HK-2 (cell line): ENCODE measurements around the gene DGKH.
"Not testable (repeated sequence)": the region's sequence is repeated elsewhere in the genome, so short reads cannot be mapped to it uniquely, and the experiment has no call there.

Source experiments
- DNase-seq: peaks from one replicate; pipeline ENCODE4 v3.0.0-alpha.2; 2018; ENCODE audit not compliant: unreplicated experiment

The DGKH gene

DNA sequence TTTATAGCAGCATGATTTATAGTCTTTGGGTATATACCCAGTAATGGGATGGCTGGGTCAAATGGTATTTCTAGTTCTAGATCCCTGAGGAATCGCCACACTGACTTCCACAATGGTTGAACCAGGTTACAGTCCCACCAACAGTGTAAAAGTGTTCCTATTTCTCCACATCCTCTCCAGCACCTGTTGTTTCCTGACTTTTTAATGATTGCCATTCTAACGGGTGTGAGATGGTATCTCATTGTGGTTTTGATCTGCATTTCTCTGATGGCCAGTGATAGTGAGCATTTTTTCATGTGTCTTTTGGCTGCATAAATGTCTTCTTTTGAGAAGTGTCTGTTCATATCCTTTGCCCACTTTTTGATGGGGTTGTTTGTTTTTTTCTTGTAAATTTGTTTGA is 114.9 kb downstream of the DGKH start:
- not testable (repeated sequence) for DNase-seq

DNA sequence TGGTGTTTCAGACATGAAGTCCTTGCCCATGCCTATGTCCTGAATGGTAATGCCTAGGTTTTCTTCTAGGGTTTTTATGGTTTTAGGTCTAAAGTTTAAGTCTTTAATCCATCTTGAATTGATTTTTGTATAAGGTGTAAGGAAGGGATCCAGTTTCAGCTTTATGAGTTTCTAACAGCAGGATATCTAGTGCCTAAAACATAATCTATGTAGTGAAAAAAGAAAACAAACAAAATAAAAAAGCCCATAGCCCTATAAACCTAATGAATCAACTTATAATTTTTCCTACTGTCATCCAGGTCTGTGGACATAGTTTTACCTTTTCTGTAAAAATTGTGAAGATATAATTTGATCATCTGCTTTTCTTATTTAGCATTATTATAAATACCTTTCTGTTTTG is 115.5 kb downstream of the DGKH start:
- not testable (repeated sequence) for DNase-seq

DNA sequence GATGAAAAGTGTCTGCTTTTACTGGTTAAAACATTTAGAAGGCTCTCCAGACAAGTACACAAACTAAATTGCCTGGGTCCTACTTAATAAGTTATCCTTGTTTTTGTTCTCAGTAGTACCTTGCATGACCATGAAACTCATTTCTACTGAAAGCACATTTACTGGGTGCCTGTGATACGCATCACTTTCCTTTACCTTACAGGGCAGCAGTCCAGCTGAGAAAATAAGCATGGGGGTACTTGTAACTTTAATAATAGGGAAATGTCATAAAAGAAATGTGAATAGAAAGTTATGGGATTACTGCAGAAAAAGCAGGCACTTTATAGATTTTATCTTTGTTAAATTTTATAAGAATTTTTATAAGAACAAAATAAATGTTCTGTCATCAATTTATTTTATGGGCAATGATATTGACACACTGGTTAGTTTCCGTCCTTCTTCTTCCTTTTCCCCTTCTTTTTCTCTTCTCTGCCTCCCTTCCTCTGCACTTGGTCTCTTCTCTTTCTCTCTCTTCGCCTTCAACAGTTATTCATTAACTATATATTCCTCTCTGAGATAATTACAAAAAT is 116.2 kb downstream of the DGKH start:
- DNase-seq: no peak

DNA sequence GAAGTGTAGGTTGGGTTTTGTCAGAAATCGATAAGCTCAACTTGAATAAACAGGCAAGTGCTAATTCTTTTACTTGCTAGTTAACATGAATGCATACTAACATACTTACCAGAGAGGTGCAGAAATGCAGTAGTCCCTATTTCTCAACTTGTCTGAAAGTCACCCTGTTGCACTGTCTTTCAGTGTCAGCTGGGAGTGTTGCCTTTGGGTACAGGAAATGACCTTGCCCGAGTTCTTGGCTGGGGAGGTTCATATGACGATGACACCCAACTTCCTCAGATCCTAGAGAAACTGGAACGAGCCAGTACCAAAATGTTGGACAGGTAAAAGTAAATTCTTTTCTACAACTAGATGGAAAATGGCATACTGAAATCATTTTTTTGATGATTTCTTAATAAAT is 120.0 kb downstream of the DGKH start:
- DNase-seq: no peak

DNA sequence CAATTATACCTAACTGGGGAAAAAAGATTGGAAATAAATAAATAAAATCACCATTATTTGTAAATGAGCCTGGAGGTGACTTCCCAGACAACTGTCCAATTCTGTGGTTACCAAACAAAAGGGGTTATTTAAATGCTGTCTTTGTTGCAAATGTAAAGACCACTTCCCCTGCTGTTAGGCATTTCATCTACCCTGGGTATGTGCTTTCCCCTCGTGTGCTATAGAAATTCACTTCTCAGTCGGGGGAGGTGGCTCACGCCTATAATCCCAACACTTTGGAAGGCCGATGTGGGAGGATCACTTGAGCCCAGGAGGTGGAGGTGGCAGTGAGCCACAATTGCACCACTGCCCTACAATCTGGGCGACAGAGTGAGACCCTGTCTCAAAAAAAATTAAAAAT is 121.6 kb downstream of the DGKH start:
- no peak for DNase-seq

DNA sequence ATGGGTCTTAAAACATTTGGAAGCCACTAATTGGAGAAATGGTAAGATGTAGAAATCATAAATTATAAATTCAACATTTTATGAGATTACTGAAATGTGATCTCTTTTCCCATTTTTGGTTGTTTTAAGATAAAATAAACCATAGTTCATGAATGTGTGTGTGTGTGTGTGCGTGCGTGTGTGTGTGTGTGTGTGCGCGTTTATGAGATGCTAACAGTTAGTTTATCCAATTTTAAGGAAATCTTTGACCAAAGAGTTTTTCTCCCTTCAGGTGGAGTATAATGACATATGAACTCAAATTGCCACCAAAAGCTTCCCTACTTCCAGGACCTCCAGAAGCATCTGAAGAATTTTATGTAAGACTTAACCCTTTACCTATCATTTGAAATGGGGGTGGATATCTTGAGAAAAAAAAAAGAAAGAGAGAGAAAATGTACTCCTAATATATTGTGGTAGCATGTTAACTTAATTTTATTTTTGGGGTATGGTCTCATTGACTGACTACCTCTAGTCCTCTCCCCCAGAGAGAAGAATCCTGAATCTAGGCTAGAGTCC is 125.4 kb downstream of the DGKH start:
- no peak for DNase-seq

DNA sequence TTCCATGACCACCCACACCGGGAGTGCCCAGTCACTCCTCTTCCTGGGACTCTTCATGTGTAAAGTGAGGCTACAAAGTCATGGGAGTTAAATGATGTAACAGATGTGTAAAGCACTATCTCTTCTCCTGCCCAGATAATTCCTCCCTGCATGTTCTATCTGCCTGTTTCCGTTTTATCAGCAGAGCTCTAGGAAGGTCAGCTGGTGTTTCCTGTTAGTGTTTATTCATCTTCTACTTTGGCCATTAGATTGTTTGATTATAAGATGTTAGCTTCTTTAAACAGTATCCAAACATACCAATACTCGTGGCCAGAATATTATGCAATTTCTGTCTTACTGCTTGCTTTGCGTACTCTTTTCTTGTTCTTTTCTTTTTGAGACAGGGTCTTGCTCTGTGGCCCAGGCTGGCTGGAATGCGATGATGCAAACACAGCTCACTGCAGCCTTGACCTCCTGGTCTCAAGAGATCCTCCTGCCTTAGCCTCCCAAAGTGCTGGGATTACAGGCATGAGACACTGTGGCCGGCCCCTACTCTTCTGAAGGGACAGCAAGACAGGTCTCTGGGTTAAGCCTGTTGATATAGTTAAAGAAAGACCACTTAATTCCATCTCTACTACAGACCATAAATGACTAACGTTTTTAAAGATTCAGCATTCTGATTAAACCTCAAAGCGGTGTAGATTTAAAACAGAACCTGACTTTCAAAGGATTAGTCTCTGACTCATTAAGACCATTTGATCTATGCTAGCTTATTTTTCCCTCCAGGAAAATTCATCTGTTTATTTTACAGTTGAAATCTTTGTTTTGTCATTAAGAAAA is 126.1 kb downstream of the DGKH start:
- DNase-seq: no peak

DNA sequence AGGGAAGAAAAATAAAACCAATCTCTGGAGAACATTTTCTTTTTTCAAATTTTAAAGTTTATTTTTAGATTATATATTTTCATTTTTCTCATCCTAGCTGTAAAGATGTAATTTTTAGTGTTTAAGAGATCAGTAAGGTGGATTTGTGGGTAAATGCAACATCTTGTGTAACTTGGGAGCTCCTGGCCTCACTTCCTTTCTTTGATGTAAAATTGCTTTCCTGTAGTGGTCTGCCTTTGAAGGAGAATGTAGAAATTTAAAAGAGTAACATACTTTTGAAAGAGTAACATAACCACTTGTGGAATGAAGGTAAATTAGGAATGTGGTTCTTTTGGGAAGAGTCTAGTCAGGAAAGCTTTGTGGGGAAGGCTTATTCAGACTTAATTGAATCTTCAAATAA is 127.8 kb downstream of the DGKH start:
- no peak for DNase-seq

DNA sequence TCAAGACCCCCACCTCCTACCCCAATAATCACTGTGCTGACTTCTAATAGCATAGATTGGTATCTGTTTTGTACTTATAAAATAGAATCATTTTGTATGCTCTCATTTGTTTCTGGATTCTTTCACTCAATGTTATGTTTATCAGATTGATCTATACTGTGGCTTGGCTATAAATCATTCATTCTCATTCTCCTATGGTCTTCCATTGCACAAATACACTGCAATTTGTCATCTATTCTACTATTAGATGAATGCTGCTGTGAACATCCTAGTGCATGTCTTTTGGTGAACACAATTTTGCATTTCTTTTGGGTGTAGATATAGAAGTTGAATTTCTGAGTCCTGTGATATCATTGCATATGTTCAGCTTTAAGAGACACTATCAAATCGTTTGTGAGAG is 128.7 kb downstream of the DGKH start:
- DNase-seq: no peak

DNA sequence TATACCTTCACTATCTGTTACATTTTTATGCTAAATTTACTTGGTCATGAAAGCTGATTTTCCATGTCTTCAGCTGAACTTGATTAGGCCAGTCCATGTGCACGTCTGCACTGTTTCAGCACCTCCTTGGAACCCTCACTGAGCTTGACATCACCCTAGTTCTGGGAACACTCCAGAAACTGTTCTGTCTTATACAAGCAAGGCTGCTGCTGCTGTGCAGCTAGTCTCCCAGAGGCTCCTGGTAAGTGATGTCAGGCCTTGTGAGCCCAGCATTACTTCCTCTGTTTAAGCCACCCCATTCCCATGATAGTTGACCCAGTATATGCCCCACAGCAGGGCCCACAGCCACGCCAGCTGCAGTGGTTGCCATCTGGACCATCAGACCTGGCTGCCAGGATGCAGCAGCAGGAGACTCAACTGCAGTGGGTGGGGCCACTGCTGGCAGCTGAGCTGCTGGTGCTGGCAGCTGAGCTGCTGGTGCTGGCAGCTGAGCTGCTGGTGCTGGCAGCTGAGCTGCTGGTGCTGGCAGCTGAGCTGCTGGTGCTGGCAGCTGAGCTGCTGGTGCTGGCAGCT is 133.0 kb downstream of the DGKH start:
- DNase-seq: no peak

DNA sequence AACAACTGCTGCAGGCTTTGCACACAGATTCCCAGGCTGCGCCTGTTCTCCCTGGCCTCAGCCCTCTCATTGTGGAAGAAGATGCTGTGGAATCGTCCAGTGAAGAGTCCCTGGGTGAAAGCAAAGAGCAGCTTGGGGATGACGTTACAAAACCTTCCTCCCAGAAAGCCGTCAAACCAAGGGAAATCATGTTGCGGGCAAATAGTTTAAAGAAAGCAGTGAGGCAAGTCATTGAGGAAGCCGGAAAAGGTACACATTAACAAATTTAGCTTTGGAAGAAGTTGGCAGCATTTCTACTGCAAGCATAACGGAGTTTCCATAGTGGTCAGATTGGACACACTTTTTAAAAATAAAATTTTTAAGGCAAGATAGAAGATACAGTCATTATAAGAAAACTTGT is 140.6 kb downstream of the DGKH start:
- DNase-seq: no peak

DNA sequence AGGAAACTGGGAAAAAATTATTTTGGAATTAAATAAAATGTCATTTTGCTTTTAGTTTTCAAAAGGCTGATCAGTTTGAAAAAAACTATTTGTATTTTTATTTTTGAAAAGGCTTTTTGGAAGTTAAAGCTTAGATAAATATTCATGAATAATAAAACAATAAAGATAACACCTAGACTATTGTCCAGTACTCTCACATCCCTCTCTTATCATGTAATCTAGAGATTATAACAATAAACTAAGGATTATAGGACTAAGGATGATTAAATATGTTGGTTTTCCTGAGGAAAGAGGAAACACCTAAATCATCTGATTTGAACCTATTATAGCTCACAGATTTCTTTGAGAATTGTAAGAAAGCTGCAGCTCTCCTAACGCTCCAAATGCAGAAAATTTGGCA is 142.1 kb downstream of the DGKH start:
- no peak for DNase-seq

DNA sequence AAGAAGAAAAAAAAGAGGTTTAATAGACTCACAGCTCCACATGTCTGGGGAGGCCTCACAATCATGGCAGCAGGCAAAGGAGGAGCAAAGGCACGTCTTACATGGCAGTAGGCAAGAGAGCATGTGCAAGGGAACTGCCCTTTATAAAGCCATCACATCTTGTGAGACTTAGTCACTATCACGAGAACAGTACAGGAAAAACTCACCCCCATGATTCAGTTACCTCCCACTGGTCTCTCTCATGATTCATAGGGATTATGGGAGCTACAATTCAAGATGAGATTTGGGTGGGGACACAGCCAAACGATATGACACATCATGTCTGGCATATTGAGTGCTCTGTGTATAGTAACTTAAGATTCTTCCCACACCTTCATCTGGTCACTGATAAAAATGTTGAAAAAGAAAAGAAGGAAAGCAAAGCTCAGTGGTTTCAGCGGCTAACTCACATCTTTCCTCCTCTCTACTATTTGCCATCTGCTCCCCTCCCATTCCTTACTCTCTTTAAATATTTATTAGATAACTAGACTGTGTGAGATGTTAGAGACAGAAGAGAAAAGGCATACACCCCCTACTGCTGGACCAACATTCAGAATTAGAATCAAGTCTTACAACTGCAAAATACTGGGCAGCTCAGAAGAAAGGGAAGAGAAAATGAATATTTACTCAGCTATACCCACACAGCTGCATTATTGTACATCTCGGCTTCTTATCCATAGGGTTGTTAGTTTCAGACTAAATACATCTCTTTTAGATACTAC is 163.4 kb downstream of the DGKH start:
- no peak for DNase-seq

DNA sequence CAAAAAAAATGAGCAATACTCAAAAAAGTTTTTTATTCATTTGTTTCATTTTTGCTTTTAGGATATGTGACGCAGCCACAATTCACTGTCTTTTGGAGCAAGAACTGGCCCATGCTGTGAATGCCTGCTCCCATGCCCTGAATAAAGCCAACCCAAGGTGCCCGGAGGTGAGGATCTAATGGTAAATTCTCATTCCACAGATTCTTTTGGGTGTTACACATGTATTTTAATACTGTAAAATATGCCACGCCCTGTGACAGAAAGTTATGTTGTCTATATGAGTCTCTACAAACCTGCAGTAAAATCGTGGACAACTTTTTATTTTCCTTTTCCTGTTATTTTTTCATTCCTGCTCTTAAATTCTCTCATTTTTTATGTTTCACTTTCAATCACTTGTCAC is 166.0 kb downstream of the DGKH start:
- DNase-seq: no peak

DNA sequence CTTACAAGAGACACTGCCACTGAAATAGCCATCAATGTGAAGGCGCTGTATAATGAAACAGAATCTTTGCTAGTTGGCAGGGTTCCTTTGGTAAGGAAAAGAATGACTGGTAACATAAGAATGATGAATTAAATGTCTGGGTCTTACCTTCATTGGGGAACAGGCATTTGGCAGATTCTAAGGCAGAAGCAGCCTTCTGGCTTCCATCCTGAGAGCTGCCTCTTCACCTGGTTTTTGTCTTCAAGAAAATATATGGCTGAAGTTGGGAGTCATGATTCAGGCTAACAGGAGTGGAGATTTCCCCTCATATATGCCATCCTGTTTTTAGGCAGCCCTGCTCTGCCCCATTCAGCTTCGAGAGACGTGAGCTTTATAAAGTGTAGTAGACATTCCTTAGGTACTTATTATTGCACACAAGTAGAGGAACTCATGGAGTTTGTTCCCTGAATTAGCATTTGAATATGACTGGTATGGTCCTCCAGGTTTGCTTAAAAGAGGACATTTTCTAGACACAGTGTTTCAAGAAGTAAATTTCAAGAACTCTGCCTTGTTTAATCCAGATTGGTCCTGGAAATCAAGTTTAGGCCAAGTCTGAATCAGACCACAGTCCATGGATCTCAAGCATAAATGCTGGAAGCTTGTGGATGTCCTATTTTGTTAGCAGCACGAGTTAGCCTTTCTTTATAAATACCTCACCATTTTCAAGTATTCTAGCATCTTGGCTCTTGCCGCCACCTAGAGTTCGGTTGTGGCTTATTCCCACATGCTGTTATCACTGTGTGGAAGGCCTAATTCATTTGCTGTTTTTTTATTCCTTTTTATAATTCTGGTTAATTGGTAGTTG is 167.4 kb downstream of the DGKH start:
- DNase-seq: no peak

DNA sequence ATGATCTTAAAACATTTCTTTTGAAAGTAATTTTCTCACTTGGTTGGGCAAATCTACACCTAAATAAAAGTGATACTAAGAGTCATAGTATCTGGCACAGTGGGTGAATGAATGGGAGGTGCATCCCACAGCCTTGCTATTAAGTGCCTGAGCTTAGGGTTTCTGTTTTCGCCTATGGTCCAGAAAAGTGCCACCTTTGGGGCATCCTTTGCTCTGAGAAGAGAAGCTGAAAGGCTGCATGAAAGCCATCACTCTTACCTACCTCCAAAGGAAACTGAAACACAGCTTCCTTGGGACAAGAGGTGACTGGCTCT is 167.9 kb downstream of the DGKH start:
- DNase-seq: no peak

DNA sequence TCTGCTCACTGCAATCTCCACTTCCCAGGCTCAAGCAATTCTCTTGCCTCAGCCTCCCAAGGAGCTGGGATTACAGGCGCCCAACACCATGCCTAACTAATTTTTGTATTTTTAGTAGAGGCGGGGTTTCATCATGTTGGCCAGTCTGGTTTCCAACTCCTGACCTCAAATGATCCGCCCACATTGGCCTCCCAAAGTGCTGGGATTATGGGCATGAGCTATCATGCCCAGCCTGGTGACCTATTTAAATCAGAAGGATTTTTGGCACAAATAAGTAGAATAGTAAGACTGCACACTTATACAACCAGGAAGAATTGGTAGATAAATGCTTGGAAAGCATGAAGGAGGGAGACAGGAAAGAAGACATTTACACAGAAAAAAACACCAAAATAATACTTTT is 170.1 kb downstream of the DGKH start:
- no peak for DNase-seq

DNA sequence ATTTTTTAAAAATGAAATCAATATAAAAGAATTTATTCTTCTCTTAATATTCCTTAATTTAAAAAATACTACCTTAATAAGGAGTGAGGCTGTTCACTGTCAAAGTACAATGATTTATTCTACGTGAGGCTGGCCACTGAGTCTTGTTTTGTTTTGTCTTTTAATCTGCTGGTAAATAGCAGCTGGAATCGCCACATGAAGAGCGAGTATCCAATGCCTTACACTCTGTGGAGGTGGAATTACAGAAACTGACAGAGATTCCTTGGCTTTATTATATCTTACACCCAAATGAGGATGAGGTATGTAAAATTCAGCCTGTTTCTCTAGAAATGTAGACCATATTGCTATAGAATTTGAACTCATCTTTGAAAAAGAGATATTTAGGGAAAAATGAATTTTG is 170.6 kb downstream of the DGKH start:
- no peak for DNase-seq

DNA sequence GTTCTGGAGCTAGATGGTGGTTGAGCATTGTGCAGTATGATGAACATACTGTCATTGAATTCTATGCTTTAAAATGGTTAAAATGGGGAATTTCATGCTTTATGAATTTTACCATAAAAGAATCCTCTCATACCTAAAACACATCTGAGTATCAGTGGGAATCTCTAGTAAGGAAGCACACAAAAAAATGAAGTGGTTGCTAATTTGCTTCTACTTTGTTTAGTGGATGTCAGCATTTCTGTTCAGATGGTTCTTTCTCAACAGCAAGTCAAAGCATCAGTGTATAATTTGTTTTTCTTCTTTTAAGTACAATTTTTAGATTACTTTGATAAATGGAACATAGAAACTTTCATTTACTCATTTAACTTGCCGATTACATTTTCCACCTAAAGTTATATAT is 171.4 kb downstream of the DGKH start:
- no peak for DNase-seq

DNA sequence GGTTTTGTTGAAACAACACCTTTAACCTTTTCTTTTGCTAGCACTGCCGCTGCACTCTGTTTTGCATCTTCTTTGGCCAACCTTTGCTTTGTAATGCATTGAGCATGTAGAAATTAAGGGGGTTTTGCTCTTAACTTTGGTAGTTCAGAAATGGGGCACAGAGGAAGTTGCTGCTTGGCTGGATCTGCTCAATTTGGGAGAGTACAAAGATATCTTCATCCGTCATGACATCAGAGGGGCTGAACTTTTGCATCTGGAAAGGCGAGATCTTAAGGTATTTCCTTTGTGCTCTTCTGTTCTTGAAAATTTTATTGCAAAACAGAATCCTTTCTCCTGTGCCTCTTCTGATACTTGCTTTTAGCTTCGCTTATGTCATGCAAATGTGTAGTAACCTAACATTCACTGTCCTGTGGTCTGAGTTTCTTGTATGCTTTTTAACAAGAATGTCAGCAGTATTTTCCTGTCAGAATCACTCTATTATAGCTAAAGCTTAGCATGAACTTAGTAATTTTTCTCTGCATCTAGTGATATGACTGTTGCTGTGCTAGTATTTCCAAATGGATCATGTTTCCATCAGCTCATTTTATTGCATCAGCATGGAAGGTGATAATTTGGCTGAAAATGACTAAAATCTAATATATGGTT is 172.8 kb downstream of the DGKH start:
- no peak for DNase-seq

DNA sequence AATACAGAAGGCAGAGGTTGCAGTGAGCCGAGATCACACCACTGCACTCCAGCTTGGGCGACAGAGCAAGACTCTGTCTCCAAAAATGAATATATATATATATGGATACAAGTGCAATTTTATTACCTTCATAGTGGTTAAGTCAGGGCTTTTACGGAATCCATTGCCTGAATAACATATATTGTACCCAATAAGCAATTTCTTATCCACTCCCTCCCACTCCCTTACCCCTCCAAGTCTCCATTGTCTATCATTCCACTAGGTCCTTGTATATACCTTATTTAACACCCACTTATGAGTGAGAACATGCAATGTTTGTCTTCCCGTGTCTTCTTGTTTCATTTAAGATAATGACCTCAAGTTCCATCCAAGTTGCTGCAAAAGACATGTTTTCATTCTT is 175.2 kb downstream of the DGKH start:
- no peak for DNase-seq
